Ectodermal cell (in vitro differentiated cells): ENCODE results near the gene ZNF554.

Experiments
- H3K27ac ChIP-seq: 2 replicates; pipeline ENCODE4 v1.7.0; 2013; ENCODE audit warnings: mild to moderate bottlenecking, low read depth, low read length; ENCODE audit not compliant: insufficient read depth, poor library complexity, severe bottlenecking
- H3K27me3 ChIP-seq: 2 replicates; pipeline ENCODE4 v1.7.0; 2013; ENCODE audit warnings: mild to moderate bottlenecking, low read length; ENCODE audit not compliant: insufficient read depth, control insufficient read depth, poor library complexity, severe bottlenecking
- H3K36me3 ChIP-seq: one replicate; pipeline ENCODE4 v1.7.0; 2013; ENCODE audit warnings: low read length; ENCODE audit not compliant: control insufficient read depth, insufficient read depth
- H3K4me1 ChIP-seq: one replicate; pipeline ENCODE4 v1.7.0; 2013; ENCODE audit warnings: low read length; ENCODE audit not compliant: control insufficient read depth, insufficient read depth
- H3K4me3 ChIP-seq: 2 replicates; pipeline ENCODE4 v1.7.0; 2013; ENCODE audit warnings: low read depth, low read length, control low read depth; ENCODE audit not compliant: insufficient read depth
- H3K9me3 ChIP-seq: 2 replicates; pipeline ENCODE4 v1.7.0; 2013; ENCODE audit warnings: mild to moderate bottlenecking, low read length, moderate library complexity; ENCODE audit not compliant: control insufficient read depth
- WGBS, 2 experiments: methylation state at CpG; one replicate each; pipeline ENCODE4 v1.1.7; 2013; ENCODE audit warnings: missing lambda C conversion rate in 2 of 2; 5-methylcytosine and 5-hydroxymethylcytosine counted together

Gene ZNF554

DNA sequence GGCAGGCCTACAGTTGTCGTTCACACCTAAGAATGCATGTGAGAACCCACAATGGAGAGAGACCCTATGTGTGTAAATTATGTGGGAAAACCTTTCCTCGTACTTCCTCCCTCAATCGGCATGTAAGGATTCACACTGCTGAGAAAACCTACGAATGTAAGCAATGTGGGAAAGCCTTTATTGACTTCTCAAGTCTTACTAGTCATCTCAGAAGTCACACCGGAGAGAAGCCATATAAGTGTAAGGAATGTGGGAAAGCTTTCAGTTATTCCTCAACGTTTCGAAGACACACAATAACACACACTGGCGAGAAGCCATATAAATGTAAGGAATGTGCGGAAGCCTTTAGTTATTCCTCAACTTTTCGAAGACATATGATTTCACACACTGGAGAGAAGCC lies 32.9 kb downstream of the ZNF554 start:
- H3K4me3 ChIP-seq = no peak overlapping the region
- H3K9me3 ChIP-seq = peaks cover 32% of the 10 kb centered on the region
- no peaks in the 10 kb centered on the region for H3K27me3 ChIP-seq
- H3K36me3 ChIP-seq = peaks cover 62% of the 10 kb centered on the region
- no peaks in the 10 kb centered on the region for H3K4me1 ChIP-seq
- no peak overlapping the region for H3K27ac ChIP-seq
- 97 to 98% methylated on average over 10 of the region's 10 CpGs for WGBS, 2 experiments

GRCh38 chr19:2853015-2853606 lies 33.4 kb downstream of the ZNF554 start:
- WGBS, 2 experiments = 95% methylated on average over 11 of the region's 11 CpGs
- no peaks in the 10 kb centered on the region for H3K27me3 ChIP-seq
- no peak overlapping the region for H3K27ac ChIP-seq
- peaks cover 62% of the 10 kb centered on the region for H3K36me3 ChIP-seq
- no peaks in the 10 kb centered on the region for H3K4me1 ChIP-seq
- no peak overlapping the region for H3K4me3 ChIP-seq
- peaks cover 32% of the 10 kb centered on the region for H3K9me3 ChIP-seq

DNA sequence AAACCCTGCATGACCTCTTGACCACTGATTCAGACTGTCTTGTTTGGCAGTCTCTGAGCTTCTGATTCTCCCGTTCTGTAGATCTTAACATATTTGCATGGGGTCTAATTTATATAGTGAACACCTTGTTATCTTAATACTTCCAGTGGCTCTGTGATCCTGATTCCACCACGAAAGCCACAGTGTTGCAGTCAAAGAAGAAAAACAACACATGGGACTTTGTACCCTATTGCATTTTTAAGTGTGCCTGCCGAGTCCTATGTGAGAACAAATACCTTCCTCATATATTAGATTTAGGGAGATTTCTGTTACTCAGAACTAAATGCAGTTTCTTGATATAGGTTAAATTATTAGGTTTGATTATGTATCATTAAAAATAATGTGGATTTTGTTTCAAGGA lies 35.2 kb downstream of the ZNF554 start:
- peaks cover 55% of the 10 kb centered on the region for H3K36me3 ChIP-seq
- no peak overlapping the region for H3K4me3 ChIP-seq
- no peaks in the 10 kb centered on the region for H3K27me3 ChIP-seq
- peaks cover 30% of the 10 kb centered on the region for H3K9me3 ChIP-seq
- 89 to 91% methylated on average over 2 to 3 of the region's 3 CpGs for WGBS, 2 experiments
- no peak overlapping the region for H3K27ac ChIP-seq
- H3K4me1 ChIP-seq = no peaks in the 10 kb centered on the region

GRCh38 chr19:2856457-2857050 lies 36.9 kb downstream of the ZNF554 start:
- no peaks in the 10 kb centered on the region for H3K4me1 ChIP-seq
- no peaks in the 10 kb centered on the region for H3K27me3 ChIP-seq
- H3K27ac ChIP-seq = no peak overlapping the region
- H3K9me3 ChIP-seq = peaks cover 26% of the 10 kb centered on the region
- WGBS, 2 experiments = 87 to 95% methylated on average over 5 of the region's 5 CpGs
- H3K36me3 ChIP-seq = peaks cover 40% of the 10 kb centered on the region
- H3K4me3 ChIP-seq = no peak overlapping the region

- Histone ChIP-seq H3K4me1 (no peaks in the 10 kb centered on the region), H3K9me3 (peaks cover 9% of the 10 kb centered on the region), H3K27me3 (no peaks in the 10 kb centered on the region), H3K4me3 (no peak overlapping the region), H3K27ac (no peak overlapping the region), H3K36me3 (peaks cover 17% of the 10 kb centered on the region)
- WGBS, 2 experiments = 95% methylated on average over 27 of the region's 27 CpGs
Measured at GRCh38 chr19:2858864-2859263, 39.2 kb downstream of the ZNF554 start.

DNA sequence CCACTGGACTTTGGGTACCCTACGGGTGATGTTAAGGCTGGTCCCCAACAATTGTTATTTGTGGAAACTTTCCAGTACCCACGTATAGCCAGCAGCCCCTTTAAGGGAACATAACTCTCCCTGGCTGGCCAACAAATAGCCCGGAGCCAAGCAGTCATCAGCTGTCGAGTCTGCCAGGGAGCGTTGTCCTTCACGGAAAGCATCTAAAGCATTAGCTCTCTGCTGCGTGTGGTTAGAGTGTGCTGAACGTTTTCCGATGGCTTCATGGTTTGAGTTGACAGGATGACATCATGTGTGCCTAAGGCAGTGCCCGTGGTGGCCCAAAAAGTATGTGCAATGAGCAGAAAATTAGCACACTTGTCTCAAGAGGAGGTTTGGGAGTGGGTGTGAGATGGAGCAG lies 44.1 kb downstream of the ZNF554 start:
- Histone ChIP-seq H3K36me3 (no peaks in the 10 kb centered on the region), H3K27ac (no peak overlapping the region), H3K9me3 (no peaks in the 10 kb centered on the region), H3K27me3 (no peaks in the 10 kb centered on the region), H3K4me1 (no peaks in the 10 kb centered on the region), H3K4me3 (no peak overlapping the region)
- 84 to 86% methylated on average over 10 of the region's 10 CpGs for whole genome bisulfite sequencing, 2 experiments

DNA sequence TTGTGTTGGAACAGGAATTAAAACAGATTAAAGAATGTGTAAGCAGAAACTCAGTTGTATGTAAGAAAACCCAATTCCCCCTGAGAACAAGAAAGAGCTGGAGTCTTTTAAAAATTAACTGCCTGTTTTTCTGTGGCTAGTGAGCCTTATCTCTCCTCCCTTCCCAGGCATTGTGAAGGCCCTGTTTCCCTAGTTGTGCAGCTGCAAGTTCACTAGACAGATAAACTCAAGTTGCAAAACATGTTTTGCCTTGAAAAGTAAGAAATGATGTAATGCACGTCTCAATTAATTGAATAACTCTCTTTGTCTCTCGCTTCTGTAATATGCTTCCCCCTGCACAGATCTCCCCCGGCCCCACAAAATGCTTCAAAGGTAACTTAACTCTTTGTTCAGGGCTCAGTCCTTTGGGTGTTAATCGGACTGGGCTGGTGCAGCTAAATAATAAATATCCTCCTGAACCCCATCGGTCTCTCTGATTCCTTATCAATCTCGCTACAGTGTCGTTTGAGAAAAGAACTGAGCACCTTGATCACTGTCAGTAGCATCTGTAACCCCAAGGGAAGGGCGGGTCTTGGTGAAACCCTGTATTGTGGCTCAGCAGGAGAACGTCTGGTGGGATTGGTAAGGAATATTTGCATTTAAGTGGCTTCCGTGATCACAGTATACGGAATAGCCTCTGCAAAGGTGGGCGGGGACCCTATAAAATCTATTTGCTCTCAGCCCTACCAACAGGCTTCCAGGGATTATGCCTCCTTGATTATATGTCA lies 45.8 kb downstream of the ZNF554 start:
- Histone ChIP-seq H3K4me3 (no peak overlapping the region), H3K27me3 (no peaks in the 10 kb centered on the region), H3K9me3 (no peaks in the 10 kb centered on the region), H3K27ac (no peak overlapping the region), H3K4me1 (no peaks in the 10 kb centered on the region), H3K36me3 (no peaks in the 10 kb centered on the region)
- WGBS, 2 experiments = 80 to 82% methylated on average over 12 of the region's 12 CpGs

DNA sequence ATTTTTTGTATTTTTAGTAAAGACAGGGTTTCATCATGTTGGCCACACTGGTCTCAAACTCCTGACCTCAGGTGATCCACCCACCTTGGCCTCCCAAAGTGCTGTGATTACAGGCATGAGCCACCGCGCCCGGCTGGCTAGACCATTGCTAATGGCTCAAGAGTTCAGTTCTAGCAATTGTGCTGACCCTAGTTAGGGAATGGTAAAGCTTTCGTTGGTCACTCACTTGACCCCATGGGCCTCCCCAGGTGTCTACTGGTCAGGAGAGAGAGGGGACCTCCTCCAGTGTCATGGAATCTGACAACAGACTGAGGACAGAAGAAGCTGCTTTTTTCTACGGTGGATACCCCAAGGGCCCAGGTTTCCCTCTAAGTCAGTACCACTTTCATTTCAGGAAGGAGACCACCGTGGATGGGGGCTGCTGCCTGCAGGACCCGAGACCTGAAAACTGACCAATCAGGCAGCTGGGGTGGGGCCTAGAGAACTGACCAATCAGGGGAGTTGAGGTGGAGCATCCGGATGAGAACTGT lies 46.9 kb downstream of the ZNF554 start:
- Histone ChIP-seq H3K4me1 (no peaks in the 10 kb centered on the region), H3K36me3 (no peaks in the 10 kb centered on the region), H3K27me3 (no peaks in the 10 kb centered on the region), H3K27ac (no peak overlapping the region), H3K4me3 (no peak overlapping the region), H3K9me3 (no peaks in the 10 kb centered on the region)
- WGBS, 2 experiments = 76 to 81% methylated on average over 8 of the region's 8 CpGs

DNA sequence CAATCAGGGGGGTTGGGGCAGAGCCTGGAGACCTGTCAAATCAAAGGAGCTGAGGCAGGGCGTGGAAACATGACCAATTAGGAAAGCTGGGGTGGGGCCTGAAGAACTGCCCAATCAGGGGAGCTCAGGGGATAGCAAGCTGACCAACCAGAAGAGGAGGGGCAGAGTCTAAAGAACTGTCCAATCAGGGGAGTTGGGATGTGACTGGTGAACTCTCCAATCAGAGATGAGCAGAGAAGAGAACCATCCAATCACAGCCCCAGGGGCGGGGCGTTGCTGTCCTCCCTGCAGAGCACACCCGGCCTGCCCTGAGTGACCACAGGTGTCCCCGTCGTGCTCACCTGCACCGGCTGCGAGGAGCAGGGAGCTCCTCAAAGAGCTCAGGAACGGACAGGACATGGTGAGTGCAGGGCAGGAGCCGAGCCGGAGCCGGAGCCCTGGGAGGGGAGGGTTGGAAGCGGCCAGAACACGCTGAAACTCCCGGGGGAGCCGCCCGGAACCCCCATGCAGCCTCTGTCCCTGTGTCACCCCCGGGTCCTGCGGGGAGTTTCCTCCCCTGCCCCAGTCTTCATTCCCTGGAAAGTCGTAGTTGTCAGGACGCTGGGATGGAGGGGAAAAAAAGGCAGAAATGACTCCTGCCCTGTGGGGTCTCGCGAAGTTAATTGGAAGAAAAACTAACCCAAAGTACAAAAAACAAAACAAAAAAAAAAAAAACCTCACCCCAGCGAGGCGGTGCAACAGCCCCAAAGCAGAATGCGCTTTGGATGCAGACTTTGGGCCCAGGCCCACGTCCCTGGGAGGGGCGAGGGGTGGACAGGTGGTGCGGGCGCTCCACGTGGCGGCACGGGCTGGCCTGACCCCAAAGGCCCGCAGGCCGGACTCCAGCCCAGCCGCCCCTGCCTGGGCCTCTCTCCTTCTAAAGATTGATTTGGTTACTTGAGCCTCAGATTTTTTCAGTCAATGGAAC lies 47.6 kb downstream of the ZNF554 start, which contains the start of gene ZNF556:
Gene ZNF556 (plus strand): TSS at position 311 of the 967 bp plus-strand sequence. CDS start 87 bp downstream, at position 398.
- Histone ChIP-seq H3K27ac (no peak within 1 kb of the TSS), H3K9me3 (no peaks in the 10 kb centered on the region), H3K36me3 (no peaks in the 10 kb centered on the region), H3K4me3 (no peak within 1 kb of the TSS), H3K27me3 (no peaks in the 10 kb centered on the region), H3K4me1 (no peaks in the 10 kb centered on the region)
- 88 to 89% methylated on average over 35 to 36 of the region's 36 CpGs for WGBS, 2 experiments
